HG03575 (cell line): ENCODE data around the gene S100A2.
"Not testable (repeated sequence)": the region's sequence is repeated elsewhere in the genome, so short reads cannot be mapped to it uniquely, and the experiment has no call there.

Source experiments
- ATAC-seq: cut with Tn5 transposase; IDR thresholded peaks from one replicate; pipeline ENCODE4 v1.9.1; 2021; ENCODE audit not compliant: unreplicated experiment, insufficient number of reproducible peaks, low FRiP score; ENCODE audit errors: extremely low read depth

The S100A2 gene

DNA sequence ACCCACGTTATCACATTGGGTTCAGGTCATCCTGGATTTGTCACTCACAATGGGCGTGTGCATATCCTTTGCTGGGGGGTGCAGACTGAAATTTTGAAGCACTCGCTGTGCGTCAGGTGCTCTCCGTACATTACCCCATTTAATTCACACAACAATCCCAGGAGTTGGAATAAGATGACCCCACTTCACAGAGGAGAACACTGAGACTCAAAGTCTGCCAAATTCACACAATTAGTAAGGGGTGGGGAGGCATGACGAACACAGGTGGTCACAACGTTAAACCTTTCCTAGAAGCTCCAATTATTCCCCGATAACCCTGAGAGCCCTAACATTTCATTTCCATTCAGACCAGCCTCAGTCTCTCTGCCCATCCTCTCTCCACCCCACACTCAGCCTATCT lies 3.8 kb upstream of the S100A2 start:
- no peak for ATAC-seq

DNA sequence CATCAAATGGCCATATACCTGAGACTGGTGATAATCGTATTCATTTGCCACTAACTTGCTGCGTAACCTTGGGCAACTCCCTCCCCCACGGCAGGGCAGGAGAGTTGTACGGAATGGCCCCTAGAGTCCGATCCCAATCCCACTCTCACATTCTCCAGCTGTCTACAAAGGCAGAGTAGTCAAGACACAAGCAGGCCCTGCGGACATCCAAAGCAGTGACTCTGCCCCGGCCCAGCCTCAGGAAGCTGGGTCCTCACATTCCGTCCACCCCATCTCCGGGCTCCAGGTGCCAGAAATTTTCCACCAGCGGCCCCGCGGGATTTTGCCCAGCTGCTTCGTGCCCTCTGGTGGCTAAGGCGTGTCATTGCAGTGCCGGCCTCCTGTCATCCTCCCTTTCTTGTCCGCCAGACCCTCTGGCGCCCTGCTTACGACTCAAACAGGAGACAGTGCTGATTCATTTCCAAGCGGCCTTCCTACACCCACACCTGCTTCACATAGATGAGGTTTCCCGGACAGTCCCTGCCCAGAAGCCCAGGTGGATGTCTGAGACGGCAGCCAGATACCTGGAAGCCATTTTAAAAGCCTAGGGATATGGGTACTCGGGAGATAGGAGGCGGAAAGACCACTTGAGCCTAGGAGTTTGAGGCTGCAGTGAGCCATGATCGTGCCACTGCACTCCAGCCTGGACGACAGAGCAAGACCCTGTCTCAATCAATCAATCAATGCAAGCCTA lies 2.9 kb upstream of the S100A2 start:
- ATAC-seq, result no peak

DNA sequence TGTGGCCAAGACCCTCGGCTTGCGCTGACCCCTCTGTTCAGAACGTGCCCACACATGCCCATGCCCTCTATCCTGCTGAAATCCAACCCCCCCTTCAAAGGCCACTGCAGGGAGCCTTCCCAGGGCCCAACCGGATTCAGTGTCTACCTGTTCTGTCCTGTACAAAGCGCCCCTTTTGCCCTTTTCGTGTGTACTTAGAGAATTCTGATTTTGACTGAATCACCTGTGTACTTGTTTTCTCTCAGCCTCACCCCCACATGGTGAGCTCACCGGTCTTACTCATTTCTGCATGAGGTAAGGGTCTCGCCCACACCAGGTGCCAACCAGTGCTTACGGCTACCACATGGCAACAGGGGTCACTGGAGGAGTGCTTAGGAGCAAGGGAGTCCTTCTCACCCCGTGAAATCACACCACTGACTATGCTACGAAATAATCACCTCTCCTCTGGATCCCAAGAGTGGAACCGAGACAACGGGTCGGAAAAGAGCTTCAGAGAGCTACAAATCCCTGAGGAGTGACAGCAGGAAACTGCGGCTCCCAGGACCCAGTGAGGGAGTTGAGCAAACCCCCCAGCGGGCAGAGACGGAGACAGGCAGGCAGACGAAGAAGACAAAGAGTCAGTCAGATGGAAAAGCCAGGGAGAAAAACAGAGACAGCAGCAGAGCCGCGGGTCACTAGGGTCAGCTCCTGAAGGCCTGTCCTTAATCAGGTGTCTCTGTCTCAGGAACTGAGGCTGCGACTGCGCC lies 2.1 kb upstream of the S100A2 start:
- no peak for ATAC-seq

DNA sequence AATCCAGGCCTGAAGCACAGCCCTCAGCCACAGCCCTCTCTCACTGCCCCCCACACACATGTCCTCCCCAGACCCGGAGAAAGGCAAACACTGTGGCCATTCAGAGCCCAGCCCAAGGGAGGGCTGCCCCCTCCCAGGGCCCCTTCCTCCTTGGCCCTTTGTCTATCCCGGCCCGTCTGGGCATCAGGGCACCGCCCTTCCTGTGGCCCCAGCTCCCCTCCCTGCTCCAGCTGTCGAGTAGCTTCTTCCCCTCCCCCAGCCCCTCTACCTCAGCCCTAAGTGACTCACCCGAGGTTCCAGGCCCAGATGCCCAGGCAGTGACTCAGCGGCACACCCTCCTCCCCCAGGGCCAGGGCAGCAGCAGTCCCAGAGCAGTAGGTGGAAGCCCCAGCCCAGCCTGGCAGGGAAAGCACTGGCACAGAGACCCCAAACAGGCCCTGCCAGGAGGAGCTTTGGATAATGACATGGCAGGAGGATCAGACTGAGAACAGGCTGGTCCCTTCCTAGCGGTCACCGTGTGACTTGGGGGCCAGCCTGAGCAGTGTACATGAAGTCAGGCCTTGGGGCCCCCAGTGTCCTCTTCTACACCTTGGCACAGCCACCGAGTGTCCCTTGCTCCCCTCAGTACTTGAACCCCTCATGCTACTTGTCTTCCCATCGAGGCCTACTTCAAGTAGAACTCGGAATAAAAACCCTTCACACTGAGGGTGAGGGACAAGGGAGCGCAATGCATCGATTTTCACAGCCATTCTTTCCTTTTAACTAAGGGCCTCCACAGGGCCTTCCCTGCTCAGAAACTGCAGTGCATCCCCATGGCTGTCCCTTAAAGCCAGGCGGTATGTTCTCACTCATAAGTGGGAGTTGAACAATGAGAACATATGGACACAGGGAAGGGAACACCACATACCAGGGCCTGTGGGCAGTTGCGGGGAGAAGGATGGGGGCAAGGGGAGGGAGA lies 1.0 kb upstream of the S100A2 start:
- no peak for ATAC-seq

DNA sequence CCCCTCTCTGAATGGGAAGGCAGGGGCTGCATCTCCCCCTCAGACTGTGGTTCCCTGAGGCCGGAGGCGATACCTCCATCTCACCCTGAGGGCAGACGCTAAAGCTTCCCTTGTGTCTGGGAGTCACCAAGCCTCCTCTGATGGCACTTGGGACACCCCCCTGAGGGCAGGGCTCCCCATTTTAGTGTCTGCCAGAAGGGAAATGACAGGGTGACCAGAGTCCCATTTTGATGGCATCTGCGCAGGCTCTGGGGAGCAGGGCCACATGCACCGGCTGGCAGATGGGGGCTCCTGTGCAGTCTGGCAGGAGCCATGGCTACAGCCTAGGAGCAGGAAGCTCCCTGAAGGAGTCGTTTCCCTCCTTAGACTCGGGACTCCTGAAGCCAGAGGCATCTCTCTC lies 1.7 kb downstream of the S100A2 start:
- no peak for ATAC-seq

DNA sequence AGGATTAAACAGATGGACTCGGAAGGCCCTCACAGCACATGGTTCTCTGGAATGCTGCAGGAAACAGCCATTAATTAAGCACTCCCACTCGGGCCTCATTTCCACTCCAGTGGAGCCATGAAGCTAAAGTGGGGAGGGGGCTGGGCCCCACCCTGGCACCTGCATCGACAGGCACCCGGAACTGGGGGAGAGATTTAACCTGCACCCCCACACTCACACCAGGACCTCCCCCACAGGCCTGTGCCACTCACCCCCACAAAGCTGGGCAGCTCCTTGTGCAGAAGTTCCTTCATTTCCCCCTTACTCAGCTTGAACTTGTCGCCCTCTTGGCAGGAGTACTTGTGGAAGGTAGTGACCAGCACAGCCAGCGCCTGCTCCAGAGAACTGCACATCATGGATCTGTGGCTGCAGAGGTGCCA lies 2.2 kb downstream of the S100A2 start:
- no peak for ATAC-seq

DNA sequence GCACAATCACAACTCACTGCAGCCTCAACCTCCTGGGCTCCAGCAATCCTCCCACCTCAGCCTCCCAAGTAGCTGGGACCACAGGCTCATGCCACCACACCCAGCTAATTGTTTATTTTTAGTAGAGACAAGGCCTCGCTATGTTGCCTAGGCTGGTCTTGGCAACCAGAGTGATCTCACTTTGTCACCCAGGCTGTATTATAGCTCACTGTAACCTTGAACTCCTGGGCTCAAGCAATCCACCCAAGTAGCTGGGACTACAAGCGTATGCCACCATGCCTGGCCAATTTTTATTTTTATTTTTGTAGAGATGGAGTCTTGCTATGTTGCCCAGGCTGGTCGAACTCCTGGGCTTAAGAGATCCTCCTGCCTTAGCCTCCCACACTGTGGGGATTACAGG lies 3.6 kb downstream of the S100A2 start:
- not testable (repeated sequence) for ATAC-seq

DNA sequence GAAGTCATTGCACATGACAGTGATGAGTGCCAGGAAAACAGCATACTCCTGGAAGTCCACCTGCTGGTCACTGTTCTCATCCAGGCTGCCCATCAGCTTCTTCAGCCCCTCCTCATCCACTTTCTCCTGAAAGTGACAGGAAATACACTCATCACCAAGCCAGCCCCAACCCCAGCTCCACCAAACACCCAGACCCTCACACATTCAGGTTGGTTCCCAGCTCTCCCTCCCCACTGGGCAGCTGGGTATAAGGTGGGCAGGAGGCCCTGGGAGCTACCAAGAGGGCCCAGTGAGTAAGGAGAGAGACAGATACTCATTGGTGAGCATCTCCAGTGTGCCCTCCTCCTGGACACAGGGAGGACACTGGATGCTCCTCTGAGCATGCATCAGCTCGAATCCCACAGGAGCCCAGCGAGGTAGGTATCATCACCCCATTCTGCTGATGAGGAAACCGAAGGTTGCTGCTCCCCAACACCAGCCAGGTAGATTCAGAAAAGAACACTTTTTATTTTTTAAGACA lies 4.1 kb downstream of the S100A2 start:
- ATAC-seq, result no peak

DNA sequence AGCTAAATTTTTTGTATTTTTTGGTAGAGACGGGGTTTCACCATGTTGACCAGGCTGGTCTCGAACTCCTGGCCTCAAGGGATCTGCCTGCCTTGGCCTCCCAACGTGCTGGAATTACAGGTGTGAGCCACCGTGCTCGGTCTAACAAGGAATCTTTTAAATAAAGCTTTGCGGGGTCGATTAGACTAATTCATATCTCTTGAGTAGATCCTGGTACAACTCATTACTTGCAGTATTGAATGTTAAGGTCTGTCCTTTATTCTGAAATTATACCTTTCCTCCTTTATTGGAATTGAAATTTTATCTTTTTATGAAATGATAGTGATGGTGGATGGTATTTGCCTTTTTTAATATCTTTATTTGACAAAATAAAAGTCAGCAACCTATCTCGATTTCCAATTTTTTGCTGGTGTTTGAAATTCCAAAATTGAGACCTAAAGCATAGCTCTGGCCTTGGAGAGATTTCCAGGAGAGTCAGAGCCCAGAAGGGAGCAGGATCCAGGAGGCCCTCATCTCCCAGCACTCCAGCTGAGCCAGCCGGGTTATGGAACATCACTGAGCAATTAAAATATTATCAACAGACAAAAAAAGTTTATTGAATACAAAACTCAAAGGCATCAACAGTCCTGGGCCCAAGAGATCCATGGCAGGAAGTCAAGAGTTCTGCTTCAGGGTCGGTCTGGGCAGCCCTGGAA lies 4.7 kb downstream of the S100A2 start:
- no peak for ATAC-seq

DNA sequence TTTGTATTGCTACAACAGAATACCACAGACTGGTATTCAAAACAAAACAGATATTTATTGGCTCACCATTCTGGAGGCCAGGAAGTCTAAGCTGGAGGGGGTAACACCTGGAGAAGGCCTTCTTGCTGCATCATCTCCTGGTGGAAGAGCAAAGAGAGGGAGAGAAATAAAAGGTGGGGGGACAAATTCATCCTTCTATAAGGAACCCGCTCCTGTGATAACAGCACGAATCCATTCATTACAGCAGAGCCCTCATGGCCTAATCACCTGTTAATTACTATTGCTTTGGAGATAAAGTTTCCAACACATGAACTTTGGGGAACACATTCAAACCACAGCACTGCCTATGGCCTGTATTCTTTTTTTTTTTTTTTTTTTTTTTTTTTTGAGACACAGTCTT lies 5.4 kb downstream of the S100A2 start:
- ATAC-seq, result no peak

DNA sequence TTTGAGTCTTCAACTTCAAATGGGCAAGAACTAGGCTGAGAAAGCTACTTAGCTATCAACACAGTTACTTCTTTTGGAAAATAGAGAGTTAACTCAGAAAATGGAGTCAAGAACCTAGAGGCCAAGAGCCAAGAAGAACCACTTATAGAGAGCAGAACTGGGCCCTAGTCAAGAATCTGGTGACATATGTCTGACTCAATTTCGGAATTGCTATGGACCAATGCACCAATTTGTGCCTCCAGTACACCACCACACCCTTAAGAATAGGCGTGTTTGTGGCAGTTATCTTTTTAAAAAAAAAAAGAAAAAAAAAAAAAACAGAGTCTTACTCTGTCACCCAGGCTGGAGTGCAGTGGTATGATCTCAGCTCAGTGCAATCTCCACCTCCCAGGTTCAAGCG lies 7.8 kb downstream of the S100A2 start:
- ATAC-seq, result no peak

DNA sequence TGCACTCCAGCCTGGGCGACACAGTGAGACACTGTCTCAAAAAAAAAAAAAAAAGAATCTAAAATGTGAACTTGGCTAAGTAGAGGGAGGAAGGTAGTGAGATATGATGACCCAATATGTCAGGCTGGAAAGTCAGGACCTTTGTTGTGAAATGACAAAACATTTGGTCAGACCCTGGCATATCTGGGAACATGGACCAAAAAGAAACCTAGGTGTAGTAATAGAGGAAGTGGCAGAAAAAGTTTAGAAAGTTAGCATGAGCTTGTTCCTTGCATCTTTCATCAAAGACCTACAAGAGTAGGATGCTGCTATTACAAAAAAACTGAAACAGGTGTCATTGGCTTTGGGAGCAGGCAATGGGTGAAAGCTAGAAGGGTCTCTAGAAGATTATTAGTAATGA lies 9.3 kb downstream of the S100A2 start:
- no peak for ATAC-seq

DNA sequence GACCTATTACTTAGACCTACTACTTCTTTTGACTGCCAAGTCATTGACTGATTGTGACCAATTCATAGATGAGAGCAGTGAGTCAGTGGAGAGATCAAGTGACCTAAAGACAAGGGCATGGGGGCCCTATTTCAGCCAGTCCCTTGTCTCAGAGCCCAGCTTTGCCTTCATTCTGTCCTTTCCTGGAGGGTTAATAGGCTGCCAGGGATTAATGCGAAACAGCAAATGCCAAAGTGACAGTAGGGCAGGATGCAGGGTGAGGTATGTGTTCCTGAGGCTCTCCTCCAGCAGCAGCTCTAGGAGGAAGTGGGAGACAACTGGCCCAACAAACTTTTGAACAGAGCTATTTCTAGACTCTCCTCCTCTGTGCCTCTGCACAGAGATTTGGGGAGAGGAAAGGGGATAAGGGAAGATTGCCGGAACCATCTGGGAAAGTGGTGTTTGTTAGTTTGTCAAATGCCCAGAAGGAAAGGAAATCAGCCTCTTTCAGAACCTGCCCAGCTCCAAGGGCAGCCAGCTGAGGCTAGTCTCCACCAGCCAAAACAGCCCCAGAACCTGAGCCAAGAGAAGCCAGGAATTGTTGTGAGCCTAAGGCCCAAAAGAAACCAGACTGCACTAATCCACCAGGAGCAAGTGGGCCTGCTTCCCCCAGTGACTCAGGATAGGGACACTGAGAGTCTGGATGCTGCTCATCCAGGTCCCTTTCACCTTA lies 11.7 kb downstream of the S100A2 start:
- ATAC-seq, result no peak

DNA sequence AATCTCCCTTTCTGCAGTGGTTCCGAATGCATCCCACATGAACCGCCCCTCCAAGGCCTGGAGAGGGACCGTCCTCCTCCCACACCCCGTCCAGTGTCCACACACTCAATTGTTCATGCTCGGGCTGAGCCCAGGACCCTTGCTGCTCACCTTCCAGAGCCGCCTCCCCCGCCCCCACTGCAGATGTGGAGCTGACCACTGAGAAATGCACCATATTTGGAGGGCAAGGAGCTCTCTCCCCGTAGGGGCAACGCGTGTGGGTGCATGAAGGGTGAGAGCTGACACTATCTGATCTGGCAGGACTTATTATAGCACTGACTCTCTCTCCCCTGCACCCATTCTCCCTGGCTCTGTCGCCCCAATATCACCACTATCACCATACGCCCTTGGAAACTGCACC lies 12.5 kb downstream of the S100A2 start:
- no peak for ATAC-seq

DNA sequence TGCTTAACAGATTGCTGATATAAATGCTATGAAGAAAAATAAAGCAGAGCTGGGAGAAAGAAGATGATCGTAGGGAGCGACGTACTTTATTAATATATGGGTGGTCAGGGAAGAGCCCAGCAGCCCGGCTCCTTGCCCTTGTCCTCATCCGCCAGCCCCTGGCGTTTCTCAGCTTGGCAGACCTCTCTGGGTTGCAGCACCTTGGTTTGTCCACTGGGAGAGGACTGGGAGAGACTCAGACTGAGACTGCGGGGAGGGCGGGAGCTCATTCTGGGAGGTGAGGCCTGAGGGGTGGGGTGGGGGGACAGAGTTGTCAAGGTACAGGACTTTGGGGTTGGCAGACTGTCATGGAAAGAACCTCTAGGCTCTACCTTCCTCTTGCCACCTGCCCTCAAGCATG lies 13.3 kb downstream of the S100A2 start:
- no peak for ATAC-seq

DNA sequence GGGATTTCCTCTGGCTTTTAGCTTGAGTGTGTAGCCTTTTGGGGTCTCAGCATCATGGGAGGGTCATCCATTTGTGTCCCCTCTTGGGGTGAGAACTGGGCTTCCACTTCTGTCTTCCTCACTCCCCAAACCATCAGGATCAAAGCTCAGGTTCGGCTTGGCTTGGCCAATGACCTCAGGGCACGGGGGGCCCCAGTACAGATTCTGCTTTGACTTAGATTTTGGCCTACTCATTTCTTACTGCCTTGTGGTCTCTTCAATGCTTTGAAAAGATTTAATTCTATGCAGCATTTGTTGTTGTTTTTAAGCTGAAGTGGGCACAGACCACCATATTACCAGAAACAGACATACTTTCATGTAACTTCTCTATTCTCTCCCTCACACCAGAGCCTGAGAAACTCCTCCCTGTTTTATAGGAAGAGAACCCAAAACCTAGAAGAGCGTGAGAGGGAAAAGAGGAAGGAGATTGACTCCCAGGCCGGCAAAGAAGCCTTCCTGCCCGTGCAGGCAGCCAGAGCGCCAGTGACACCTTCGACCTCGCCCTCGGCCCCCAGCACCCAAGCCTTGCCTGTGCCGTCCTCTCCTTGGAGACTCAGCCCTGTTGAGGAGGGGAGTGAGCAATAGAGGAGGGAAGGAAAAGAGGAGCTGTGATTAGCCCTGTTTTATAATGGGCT lies 14.7 kb downstream of the S100A2 start:
- no peak for ATAC-seq

DNA sequence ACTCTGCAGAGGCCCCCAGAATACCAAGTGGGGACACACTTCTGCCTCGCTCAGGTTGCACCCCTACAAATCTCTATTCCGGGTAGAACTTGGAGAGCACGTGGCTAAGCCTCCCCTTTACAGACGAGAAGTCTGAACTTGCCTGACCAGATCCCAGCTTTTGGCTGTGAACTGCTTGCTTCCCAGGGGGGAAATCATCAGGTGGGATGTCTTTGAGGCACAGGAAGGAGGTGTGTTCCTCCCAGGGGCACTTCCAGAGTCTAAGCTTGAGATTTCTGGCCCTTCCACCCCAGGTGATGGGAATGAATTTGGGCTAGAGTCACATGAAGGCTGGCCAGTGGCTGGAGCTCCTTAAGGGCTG lies 15.3 kb downstream of the S100A2 start:
- no peak for ATAC-seq
